Mucosa of stomach (tissue), 1 donor: ENCODE results near the gene TGFBR3.
"Not testable (repeated sequence)": the region's sequence is repeated elsewhere in the genome, so short reads cannot be mapped to it uniquely, and the experiment has no call there.

ENCODE experiments used
- H3K27me3 ChIP-seq: one replicate; pipeline ENCODE4 v1.7.0; 2013; ENCODE audit warnings: mild to moderate bottlenecking, low read length; ENCODE audit not compliant: control insufficient read depth, insufficient read depth
- H3K36me3 ChIP-seq: one replicate; pipeline ENCODE4 v1.7.0; 2013; ENCODE audit warnings: low read length; ENCODE audit not compliant: control insufficient read depth, insufficient read depth
- H3K4me1 ChIP-seq: one replicate; pipeline ENCODE4 v1.7.0; 2013; ENCODE audit warnings: mild to moderate bottlenecking, low read length; ENCODE audit not compliant: control insufficient read depth, insufficient read depth
- H3K4me3 ChIP-seq: one replicate; pipeline ENCODE4 v1.7.0; 2013; ENCODE audit warnings: low read length
- H3K9ac ChIP-seq: one replicate; pipeline ENCODE4 v1.7.0; 2013; ENCODE audit warnings: mild to moderate bottlenecking, low read length, moderate library complexity
- H3K9me3 ChIP-seq: one replicate; pipeline ENCODE4 v1.7.0; 2013; ENCODE audit warnings: mild to moderate bottlenecking, low read length, moderate library complexity; ENCODE audit not compliant: control insufficient read depth
- donor health status: Pancreatic carcinoma.

Gene TGFBR3

DNA sequence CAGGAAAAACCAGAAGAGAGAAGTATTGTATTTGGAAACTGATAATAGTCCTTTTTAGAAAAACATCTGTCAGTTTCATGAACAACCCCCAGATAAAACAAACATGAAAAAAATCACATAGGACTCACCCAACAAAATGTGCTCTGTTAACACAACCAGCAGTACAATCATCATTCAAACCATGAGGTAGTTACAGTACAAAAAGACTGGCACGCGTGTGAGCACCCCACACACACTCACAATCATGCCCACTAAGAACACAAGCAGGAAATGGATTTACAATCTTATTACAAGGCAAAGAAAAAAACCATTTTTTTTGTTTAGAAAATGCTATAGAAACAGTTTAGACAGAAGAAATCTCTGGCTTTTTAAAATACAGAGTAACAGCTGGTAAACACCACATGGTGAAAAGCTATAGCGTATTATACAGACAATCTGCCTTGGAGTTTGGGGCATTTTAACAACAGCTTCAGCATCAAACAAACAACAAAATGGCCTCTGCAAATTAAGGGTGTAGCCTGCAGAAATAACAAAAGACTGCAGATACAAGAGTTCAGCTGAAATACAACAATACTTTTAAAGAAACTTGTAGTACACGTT, 205.3 kb downstream of the TGFBR3 start:
- peaks cover 14% of the 10 kb centered on the region for H3K4me1 ChIP-seq
- H3K36me3 ChIP-seq, result peaks cover 6% of the 10 kb centered on the region
- H3K27me3 ChIP-seq, result no peaks in the 10 kb centered on the region
- no peak overlapping the region for H3K4me3 ChIP-seq
- H3K9ac ChIP-seq, result no peak overlapping the region
- H3K9me3 ChIP-seq, result no peaks in the 10 kb centered on the region

DNA sequence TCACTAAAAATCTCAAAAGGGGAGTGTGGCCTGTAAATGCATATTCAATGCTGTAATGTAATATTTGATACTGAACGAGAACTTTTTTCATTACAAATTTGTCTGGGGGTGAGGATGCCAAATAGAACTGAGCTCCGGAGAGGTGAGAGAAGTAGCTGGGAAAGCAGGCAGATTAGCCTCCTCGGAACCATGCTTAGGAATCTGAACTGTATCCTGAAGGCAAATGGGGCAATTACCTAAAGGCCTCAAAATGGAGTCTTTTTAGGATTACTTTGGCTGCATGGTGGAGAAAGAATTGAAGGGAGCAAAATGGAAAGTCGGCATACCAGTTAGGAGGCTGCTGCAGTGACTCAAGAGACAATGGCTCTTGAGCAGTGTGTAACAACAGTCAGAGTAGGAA, 206.5 kb downstream of the TGFBR3 start:
- Histone ChIP-seq H3K9me3 (no peaks in the 10 kb centered on the region), H3K9ac (no peak overlapping the region), H3K4me3 (no peak overlapping the region), H3K27me3 (no peaks in the 10 kb centered on the region), H3K36me3 (peaks cover 6% of the 10 kb centered on the region), H3K4me1 (peaks cover 10% of the 10 kb centered on the region)

DNA sequence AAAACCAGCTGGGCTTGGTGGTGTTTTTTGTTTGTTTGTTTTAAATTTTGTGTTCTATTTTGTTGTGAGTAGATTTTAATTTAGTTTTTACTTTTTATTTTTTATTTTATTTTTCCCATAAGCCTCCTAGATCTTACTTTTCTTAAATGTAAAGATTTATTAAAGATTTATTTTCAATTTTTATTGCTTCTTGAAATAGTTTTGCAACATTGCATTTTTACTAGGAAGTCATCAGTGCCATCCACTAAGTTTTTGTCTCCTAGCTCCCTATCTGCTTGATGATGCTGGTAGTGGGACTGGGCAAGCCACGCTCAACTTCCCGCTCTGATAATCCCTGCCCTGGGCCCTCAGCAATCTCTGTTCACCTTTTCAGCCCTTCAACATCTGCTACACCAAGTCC, 209.9 kb downstream of the TGFBR3 start:
- Histone ChIP-seq H3K27me3 (no peaks in the 10 kb centered on the region), H3K4me1 (no peaks in the 10 kb centered on the region), H3K4me3 (no peak overlapping the region), H3K9me3 (no peaks in the 10 kb centered on the region), H3K9ac (no peak overlapping the region), H3K36me3 (no peaks in the 10 kb centered on the region)

DNA sequence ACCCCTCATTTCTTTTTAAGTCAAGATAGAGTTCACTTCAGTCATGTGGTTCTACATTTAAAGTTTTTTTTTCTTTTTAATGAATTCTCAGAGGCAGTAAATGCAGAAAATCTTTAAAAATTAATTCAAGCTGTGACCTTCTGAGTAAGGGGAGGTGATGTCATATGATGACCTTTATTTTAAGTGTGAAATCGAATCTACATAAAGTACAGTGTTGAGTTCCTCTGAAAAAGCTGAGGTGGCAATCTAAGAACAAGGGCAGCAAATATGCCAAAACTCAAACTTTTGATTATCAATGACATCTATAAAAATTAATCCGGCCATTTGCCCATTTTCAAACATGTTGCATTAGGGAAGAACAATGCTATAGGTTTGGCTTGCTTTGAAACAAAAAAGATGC, 211.8 kb downstream of the TGFBR3 start:
- H3K4me1 ChIP-seq, result no peaks in the 10 kb centered on the region
- no peak overlapping the region for H3K9ac ChIP-seq
- no peaks in the 10 kb centered on the region for H3K27me3 ChIP-seq
- H3K36me3 ChIP-seq, result no peaks in the 10 kb centered on the region
- H3K9me3 ChIP-seq, result no peaks in the 10 kb centered on the region
- no peak overlapping the region for H3K4me3 ChIP-seq

DNA sequence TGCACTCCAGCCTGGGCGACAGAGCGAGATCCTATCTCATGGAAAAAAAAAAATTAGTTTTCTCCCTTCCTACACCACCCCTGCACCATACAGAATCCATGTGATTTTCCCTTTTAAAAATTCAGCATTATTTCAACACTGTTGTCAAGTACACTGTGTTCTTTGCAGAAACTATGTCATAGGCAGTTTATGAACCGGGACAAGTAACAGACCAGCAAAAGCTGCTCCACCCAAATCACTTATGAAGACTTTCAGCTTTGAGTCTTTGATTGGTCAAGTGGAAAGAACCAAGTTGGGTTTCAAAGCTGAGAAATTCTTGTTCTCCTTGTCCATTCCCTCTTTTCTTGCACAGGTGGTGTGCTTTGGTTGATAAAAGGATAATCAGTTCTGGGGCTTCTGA, 212.3 kb downstream of the TGFBR3 start:
- no peaks in the 10 kb centered on the region for H3K27me3 ChIP-seq
- H3K36me3 ChIP-seq, result no peaks in the 10 kb centered on the region
- H3K4me3 ChIP-seq, result no peak overlapping the region
- no peak overlapping the region for H3K9ac ChIP-seq
- no peaks in the 10 kb centered on the region for H3K9me3 ChIP-seq
- no peaks in the 10 kb centered on the region for H3K4me1 ChIP-seq

DNA sequence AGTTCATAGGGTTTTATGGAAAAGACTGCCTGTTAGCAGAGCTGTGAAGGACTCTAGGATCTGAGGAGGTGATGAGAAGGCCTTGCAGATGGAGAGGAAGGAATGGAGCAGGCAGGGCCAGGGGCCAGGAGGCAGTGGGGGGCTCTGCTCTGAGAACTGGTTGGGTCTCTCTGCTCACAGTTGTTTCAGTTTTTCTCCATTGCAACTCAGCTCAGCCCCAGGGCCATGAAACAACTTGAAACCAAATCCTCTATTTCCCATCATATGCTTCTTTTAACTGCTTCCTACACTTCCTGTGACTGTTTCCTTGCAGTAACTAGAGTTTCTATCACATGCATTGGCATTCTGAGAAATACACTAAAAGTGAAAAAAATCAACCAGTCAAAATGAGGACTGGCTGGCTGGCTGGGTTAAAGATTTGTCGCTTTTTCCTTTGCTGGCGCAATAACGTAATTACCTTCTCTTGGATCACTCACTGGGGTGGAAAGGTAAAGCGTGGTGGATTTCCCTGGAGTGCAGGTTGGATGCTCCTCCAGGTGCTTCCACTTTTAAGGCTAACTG, 213.3 kb downstream of the TGFBR3 start:
- no peaks in the 10 kb centered on the region for H3K36me3 ChIP-seq
- no peaks in the 10 kb centered on the region for H3K9me3 ChIP-seq

DNA sequence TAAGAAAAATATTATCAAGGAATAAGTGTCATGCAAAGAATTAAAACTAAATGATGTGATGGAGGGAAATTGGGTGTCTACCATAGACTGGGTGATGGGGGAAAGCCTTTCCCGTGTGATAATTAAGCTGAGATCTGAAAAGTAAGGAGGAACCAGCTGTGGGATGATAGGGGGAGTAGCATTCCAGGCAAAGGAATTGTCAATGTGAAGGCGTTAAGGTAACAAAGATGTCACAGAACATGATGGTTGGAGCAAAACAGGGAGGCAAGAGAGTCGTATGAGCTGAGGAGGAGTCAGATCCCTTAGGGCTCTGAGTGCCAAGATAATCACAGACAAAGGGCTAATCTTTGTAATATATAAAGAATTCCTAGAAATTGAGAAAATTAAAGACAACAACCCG, 215.2 kb downstream of the TGFBR3 start:
- Histone ChIP-seq H3K9ac (no peak overlapping the region), H3K4me3 (no peak overlapping the region), H3K36me3 (no peaks in the 10 kb centered on the region), H3K4me1 (no peaks in the 10 kb centered on the region), H3K9me3 (no peaks in the 10 kb centered on the region), H3K27me3 (no peaks in the 10 kb centered on the region)

More for the DNA sequence above, 213.3 kb downstream of the TGFBR3 start:
- no peaks in the 10 kb centered on the region for H3K4me1 ChIP-seq
- H3K4me3 ChIP-seq, result no peak overlapping the region
- H3K27me3 ChIP-seq, result no peaks in the 10 kb centered on the region
- no peak overlapping the region for H3K9ac ChIP-seq

DNA sequence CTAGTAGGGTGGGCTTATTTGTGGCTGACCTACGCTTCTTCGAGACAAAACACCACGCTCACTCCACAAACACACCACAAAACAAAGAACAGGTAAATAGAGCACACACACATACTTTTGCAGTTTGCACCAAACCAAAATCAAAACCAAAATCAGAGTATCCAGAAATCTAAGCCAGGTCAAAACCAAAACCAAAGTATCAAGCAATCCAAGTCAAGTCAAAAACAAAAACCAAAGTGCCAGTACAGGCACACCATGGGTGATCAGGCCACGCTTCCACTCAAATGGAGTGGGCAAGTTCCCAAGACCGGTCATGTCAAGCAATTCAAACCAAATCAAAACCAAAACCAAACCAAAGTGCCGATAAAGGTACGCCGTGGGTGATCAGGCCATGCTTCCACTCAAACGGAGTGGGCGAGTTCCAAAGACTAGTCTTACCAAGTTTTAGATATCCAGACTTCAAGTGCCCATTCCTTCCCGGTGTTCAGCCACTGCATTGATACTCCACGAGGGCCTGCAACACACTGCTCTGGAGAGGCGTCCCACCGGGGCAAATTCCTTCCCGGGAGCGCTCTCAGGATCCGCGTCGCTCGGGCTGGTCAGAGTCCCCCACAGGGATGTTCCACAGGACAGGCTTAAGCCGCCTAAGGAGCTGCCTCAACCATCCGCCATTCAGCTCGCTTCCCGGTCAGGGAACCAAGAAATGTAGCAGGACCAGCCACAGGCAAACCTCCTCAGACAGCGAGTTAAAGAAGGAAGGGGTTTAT, 216.2 kb downstream of the TGFBR3 start:
- Histone ChIP-seq H3K9ac (no peak overlapping the region), H3K36me3 (no peaks in the 10 kb centered on the region), H3K4me1 (no peaks in the 10 kb centered on the region), H3K4me3 (no peak overlapping the region), H3K9me3 (no peaks in the 10 kb centered on the region), H3K27me3 (no peaks in the 10 kb centered on the region)

DNA sequence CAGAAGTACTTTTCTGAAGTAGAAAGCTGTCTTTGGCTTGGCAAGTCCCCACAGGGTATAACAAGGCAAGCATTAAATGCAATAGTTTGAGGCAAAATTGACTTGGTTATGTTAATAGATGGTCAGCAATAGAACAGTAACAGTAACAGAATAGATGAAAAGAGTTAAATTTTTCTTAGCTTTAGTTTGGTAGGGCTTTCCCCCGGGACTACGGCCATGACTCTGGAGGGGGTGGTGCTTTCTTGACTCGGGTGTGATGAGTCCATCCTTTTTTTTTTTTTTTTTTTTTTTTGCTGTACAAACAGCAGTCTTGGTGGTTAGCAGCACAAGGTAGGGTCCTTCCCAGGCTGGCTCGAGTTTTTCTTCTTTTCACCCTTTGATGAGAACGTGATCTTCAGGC, 219.3 kb downstream of the TGFBR3 start:
- not testable (repeated sequence) for H3K4me1 ChIP-seq, H3K9ac ChIP-seq, H3K36me3 ChIP-seq, H3K27me3 ChIP-seq, H3K9me3 ChIP-seq, H3K4me3 ChIP-seq

DNA sequence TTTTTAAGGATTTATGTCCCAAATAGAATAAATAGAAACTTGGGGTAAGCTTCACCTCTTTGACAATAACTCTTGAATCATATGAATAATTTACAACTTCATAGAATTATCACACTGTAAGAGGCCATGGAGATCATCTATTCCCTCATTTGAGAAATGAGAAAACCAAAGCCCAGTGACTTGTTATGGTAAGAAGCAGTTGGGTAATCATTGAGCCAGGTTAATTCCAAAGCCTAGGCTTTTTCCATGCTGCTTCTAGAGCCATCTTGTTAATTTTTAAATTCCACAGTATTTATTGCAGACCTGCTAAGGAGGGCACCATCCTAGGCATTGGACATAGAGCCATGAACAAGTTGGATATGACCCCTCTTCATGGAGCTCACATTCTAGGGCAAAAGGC, 224.8 kb downstream of the TGFBR3 start:
- no peak overlapping the region for H3K4me3 ChIP-seq
- no peaks in the 10 kb centered on the region for H3K9me3 ChIP-seq
- H3K9ac ChIP-seq, result no peak overlapping the region
- H3K27me3 ChIP-seq, result no peaks in the 10 kb centered on the region
- no peaks in the 10 kb centered on the region for H3K36me3 ChIP-seq
- no peaks in the 10 kb centered on the region for H3K4me1 ChIP-seq

DNA sequence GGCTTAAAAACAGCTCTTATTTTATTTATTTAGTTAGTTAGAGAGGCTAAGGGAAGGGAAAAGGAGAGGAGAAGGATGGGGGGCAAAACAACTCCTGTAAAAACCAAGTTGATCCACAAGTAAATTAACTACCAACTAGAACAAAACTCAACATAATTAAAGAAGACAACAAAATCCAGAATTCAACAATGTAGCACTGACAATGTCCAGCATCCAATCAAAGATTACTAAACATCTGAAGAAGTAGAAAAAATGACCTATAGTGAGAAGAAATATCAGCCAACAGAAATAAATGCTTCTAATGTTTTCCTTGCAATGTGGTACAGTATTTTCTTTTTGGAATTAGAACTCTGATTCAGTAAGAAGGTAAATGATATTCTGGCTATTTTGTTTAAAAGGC, 225.2 kb downstream of the TGFBR3 start:
- no peaks in the 10 kb centered on the region for H3K9me3 ChIP-seq
- no peak overlapping the region for H3K4me3 ChIP-seq
- no peaks in the 10 kb centered on the region for H3K36me3 ChIP-seq
- H3K27me3 ChIP-seq, result no peaks in the 10 kb centered on the region
- no peak overlapping the region for H3K9ac ChIP-seq
- no peaks in the 10 kb centered on the region for H3K4me1 ChIP-seq

DNA sequence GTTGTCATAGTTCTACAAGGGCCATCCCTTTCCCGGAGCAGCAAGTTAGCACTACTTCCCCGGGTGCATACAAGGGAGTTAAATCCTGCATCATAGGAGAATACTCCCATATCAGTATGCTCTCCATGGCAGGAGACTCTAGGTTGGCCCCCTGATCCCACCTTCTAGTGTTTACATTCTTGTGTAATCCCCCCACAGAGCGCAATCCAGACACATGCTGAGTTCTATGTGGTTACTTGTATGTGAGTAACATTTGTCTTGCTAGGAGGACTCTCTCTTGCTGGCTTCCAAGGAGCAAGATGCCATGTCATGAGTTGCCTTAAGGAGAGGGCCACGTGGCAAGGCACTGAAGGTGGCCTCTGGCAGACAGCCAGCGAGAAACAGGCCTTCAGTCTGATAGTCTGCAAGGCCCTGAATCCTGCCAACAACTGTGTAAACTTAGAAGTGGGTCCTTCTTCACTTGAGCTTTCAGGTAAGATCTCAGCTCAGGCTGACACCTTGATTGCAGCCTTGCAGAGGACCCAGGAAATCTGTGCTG, 230.0 kb downstream of the TGFBR3 start:
- H3K9me3 ChIP-seq, result no peaks in the 10 kb centered on the region

More for the DNA sequence above, 230.0 kb downstream of the TGFBR3 start:
- Histone ChIP-seq H3K4me1 (no peaks in the 10 kb centered on the region), H3K9ac (no peak overlapping the region), H3K36me3 (no peaks in the 10 kb centered on the region), H3K27me3 (no peaks in the 10 kb centered on the region), H3K4me3 (no peak overlapping the region)
